Activated CD4-positive, alpha-beta T cell treated with anti-CD3 and anti-CD28 coated beads, Interleukin-2, amount 50 U/mL, for 16 hours (primary cell): ENCODE results near the gene CHRM1.
"Not testable (repeated sequence)": the region's sequence is repeated elsewhere in the genome, so short reads cannot be mapped to it uniquely, and the experiment has no call there.

Experiments used
- DNase-seq: peaks from one replicate; pipeline ENCODE4 v3.0.0-alpha.2; 2020

CHRM1 gene, protein sequence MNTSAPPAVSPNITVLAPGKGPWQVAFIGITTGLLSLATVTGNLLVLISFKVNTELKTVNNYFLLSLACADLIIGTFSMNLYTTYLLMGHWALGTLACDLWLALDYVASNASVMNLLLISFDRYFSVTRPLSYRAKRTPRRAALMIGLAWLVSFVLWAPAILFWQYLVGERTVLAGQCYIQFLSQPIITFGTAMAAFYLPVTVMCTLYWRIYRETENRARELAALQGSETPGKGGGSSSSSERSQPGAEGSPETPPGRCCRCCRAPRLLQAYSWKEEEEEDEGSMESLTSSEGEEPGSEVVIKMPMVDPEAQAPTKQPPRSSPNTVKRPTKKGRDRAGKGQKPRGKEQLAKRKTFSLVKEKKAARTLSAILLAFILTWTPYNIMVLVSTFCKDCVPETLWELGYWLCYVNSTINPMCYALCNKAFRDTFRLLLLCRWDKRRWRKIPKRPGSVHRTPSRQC

DNA sequence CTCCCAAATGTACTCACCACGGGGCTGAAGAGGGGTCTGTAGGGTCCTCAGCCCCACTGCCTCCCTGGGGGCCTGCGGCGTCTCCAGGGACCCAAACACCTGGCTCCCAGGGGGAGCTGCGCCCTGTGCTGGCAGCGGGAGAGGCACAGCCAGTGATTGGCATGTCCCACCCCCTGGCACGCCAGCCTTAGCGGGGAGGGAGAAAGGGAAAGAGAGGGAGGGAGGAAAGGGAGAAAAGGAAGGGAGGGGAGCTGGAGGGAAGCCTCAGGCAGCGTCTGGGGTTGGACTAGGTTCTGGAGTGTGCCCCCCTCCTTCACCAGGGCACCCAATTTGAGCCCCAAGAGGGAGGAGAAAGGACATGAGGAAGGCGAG is at the start of gene CHRM1:
Gene CHRM1 (minus strand): TSS at position 163 of the 372 bp plus-strand sequence. CDS start 10,263 bp downstream, outside the sequence.
- DNase-seq: no peak

DNA sequence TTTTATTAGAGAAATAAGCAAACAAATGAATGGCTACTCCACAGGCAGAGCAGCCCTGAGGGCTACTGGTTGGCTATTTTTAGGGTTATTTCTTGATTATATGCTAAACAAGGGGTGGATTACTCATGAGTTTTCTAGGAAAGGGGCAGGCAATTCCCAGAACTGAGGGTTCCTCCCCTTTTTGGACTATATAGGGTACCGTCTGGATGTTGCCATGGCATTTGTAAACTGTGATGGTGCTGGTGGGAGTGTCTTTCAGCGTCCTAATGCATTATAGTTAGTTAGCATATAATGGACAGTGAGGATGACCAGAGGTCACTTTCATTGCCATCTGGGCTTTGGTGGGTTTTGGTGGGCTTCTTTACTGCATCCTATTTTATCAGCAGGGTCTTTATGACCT is 44.4 kb upstream of the CHRM1 start:
- DNase-seq: no peak

DNA sequence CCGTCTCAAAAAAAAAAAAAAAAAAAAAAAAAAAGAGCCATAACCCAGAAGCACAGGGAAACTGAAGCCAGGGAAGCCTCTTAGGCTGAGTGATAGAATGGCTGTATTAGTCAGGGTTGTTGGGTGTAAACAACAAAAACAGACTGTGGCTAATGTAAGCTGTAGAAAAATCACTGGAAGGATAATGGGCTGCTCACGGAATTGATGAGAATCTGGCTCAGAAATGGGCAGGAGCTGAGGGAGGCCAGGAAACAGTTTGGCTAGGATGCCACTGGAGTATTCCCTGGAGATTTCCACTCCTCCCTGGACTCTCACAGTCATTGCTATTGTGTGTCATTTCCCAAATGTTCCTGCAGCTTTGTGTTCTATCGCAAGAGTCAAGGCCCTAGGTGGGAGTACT is 41.2 kb upstream of the CHRM1 start:
- DNase-seq: no peak

DNA sequence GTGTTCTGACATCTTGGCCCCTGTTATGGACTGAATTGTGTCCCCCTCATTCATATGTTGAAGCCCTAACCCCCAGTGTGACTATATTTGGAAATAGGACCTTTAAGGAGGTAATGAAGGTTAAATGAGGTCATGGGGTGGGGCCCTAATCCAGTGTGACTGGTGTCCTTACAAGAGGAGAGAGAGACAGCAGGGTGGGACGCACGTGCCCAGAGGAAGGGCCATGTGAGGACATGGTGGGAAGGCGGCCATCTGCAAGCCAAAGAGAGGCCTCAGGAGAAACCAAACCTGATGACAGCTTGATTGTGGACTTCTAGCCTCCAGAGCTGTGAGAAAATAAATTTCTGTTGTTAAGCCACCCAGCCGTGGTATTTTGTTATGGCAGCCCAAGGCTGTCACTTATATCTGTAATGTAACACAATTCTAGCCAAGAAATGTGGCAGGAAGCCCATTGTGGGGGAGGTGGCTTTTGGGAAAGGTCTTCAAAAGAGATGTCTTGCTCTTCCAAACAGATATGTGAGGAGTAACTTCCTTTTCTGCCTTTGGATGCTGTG is 39.9 kb upstream of the CHRM1 start:
- DNase-seq: no peak

DNA sequence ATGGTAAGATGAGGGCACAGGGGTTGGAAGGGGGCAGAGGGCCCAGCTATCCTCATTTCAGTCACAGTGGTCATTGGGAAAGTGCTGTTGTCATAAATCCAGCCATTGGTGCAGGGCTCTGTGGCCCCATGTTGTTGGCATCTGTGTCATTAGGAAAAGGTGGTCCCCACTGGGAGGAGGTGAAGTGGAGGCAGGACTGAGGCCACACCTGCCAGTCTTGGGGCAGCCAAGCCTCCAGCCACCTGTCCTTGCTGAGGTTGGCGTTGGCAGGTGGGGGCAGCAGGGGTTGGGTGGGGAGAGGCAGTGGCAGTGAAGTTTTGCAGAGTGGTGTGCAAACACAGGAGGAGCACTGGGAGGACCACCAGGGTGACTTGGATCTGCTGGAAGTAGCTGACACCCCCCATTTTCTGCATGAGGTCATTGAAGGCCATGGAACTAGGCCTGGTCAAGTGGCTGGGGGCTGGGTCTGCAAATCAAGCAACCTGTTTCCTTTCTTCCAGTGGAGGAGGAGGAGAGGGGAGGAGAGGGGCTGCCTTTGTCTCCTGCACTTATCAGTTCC is 38.3 kb upstream of the CHRM1 start:
- DNase-seq: no peak

DNA sequence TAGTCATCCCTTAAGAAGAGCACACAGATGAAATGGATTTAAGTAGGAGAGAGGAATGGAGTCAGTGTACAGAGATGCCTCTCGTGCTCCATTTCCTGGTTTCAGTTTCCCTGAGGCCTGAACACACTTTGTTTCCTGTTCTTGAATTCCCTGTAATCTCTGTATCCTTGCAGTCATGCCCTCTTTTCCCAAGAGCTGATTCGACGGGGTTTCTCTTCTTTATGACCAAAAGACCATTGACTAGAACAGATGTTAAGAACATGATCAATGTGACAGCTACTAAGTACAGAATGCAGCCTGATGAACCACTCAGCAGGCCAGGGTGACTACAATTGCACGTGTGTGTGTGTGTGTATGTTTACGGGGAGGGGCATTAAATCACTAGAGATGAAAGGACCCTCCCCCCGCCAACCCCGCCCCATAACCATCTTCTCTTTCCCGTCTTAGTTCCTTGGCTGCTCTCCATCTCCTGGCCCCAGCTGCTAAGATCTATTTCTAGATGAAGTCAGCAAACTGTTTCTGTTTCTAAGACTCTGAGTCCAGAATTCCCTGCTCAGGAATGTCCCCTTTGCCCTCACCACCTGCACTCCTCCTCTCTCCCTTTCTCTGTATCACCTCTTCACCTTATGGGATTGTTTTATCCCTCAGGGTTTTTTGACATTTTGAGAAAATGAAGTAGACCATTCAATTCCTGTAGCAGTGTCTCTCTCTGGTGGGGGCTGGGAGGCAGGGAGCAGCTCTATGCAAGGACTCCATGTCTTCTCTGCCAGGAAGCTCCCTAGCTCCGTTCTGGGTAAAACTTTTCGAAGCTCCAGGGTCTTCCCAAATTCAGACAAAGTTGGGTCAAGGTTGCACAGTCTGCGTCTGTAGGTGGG is 37.6 kb upstream of the CHRM1 start:
- DNase-seq: no peak

DNA sequence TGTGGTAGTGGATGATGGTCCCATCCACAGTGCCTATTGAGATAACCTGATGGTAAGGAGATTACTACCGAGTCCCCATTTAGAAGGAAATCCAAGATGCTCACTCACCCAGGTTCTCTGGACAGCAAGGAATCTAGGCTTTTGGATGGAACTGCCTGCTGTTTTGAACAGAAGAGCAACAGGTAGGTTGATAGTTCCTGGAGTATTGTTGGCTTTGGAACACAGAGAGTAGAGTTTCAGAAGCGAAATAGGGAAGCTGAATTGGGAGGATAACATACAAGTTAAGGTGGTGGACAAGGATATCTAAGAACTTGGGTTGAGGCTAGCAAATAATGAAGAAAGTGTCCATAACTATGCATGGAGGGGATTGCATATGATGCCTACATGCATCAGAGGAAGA is 36.0 kb upstream of the CHRM1 start:
- no peak for DNase-seq

DNA sequence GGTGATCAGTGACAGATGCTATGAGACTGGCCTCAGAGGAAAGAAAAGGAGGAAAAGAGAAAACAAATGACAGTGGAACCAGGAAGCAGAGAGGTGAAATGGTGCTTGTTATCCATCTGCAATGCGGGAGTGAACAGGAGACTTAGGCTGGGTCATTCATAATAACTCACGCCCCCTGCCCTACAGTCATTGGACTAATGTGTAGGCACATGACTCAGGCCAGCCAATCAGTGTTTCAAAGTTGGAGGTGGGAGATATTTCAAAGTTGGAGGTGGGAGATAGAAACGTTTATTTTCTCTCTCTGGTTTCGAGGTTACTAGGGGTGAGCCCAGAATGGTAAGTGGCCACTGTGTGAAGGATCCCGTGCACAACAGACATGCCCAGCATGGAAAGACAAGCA is 33.3 kb upstream of the CHRM1 start:
- no peak for DNase-seq

DNA sequence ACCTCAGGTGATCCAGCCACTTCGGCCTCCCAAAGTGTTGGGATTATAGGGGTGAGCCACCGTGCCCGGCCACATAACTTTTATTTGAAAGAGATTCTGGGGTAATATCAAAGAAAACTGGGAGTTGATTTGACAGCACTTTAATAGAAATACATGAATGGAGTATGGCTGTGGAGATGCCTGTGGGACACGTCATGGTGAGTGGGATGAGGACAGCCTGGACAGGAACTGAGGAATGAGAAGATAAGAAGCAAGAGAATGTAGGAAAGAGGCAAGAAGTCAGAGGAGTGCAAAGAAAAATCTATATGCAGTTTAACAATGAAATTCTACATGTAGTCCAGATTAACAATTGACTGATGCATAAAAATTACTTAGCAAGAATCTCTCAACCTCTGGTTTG is 32.6 kb upstream of the CHRM1 start:
- DNase-seq: no peak

DNA sequence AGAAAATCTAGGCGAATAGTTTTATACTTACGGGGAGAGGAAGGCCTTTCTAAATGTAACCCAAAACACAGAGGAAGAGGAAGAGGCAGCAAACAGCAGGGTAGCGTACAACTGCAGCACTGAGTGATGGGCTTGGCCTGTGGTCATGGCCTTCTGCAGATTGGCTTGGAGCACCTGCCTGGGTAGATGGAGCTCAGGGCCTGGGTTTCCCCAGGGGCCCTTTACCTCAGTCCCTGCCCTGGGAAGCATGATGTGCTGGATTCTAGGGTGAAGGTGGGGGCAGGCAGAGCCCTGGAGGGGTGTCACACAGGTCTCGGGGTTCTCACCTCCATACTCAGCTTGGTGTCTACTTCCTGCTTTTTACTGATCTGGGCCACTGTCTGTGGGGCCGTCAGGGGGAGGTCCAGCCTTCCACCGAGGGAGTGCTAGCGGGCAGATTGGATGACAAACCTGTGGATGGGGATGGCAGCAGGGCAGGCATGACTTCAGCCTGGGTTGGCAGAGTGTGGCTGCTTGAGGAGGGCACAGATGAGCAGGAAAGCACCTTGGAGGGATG is 27.7 kb upstream of the CHRM1 start:
- no peak for DNase-seq

DNA sequence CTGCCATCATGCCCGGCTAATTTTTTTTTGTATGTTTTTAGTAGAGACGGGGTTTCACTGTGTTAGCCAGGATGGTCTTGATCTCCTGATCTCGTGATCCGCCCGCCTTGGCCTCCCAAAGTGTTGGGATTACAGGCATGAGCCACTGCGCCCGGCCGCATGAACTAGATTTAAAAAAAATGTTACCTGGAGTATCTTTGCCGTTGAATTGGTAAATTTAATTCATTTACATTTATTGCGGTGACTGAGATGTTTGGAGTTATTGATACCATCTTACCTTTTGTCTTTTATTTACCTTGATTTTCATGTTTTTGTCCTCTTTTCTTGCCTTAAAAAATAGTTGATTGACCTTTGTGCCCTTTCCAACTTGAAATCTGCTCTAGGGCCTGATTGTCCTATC is 24.4 kb upstream of the CHRM1 start:
- DNase-seq: not testable (repeated sequence)

DNA sequence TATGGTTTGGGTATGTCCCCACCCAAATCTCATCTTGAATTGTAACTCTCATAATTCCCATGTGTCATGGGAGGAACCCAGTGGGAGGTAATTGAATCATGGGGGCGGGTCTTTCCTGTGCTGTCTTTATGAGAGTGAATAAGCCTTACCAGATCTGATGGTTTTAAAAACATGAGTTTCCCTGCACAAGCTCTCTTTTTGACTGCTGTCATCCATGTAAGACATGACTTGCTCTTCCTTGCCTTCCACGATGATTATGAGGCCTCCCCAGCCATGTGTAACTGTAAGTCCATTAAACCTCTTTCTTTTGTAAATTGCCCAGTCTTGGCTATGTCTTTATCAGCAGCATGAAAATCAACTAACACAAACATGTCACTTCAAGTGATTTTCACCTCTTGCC is 16.4 kb upstream of the CHRM1 start:
- DNase-seq: not testable (repeated sequence)

DNA sequence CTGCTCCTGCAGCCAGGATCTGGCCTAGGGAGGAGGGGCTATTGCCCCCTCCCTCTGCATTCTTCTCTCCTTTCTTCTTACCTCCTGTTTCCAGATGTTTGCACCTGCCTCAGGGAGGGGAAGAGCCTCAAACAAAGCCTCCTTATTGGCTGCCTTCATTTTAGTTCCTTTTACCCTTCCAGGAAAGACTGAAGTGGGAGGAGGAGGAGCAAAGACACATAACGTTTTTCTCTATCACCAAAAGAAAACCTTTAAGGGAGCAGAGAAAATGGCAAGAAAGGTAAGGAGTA is 13.3 kb upstream of the CHRM1 start:
- no peak for DNase-seq

DNA sequence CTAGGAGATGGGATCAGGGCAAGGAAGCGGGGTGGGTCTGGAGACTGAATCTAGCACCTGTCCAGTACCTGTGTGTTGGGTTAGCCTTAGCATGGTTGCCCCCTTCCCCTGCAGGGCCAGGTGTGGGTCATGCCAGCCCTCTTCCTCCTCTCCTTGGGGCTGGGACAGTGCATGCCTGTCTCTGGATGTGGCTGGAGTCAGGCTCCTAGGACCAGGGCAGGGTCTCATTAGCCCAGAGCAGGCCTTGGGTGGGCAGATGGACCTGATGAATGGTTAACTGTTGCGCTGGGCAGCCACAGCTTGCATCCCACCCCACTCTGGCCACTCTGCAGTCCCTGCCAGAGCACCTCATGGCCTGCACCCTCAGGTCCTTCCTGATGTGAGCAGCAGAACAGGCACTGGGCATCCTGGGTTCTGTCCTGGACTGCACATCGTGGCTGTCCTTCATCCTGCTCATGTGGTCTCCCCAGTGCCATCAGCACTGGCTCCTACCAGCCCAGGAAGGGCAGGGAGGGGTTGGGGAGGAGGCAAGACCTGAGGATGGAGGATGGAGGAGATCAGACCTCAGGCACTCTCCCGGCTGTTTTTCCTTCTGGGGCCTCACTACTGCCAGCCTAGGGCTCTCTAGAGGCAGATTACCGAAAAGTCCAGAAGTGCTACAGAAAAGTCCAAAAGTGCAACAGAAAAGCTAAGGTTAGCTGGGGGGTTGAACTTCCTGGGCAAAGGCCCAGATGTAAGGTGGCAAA is 12.8 kb upstream of the CHRM1 start:
- no peak for DNase-seq

DNA sequence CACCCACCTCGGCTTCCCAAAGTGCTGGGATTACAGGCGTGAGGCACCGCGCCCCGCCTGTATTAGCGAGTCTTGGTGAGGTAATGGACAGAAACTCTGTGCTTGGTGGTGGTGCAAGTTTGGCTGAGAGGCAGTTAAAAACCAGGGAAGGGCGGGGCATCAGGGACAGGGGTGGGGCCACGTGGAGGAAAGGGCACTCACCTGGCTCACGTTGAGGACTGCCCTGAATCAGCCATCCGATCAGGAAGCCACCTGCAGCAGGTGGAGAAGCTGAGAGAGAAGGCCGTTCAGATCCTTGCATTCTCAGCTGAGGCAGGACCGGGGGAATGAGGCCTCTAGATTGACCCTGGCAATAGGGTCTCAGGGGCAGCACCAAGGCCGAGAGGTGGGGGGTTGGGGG is 12.1 kb upstream of the CHRM1 start:
- DNase-seq: no peak

DNA sequence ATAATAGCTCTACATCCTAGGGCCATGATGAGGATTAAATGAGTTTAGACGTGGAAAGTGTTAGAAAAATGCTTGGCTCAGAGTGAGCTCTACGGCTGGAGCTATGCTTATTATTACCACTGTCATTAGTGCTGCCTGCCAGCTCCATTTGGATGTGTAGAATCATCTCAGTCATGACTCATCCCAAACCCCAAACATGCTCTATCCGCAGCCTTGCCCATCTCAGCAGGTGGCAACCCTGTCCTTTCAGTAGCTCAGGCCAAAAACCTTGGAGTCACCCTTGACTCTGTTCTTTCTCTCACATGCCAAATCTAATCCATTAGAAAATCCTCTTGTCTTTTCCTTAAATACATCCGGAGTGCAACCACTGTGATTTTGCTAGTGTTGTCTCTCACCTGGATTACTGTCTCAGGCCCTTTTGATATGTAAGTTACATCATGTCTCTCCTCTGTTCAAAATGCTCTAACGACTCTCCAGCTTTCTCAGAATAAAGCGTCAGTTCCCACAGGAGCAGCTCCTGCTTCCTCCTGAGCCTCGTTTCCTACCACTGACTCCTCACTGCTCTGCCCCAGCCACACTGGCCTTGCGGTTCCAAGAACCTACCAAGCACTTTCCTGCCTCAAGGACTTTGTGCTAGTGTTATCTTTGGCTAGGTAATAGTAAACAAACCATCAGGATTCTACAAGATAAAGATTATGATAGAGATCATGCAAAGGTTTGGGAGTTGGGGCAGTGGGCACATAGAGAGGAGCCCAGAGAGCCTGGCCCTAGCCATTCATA is 10.5 kb upstream of the CHRM1 start:
- no peak for DNase-seq

DNA sequence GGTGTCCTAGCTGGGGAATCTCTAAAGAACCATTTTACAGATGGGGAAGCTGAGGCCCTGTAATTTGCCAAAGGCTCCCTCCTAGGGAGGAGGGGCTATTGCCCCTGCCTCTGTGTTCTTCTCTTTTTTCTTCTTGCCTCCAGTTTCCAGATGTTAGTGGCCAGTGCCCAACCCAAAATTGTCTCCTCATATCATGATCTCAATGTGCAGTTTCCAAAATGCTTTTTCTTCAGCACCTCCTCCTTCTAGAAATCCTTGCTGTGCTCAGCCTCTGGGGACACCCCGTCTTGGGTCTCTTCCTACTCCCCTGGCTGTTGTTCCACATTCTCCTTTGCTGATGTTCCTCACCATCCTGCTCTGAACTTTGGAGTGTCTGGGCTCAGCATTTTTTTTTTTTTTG is 9.5 kb upstream of the CHRM1 start:
- DNase-seq: no peak

DNA sequence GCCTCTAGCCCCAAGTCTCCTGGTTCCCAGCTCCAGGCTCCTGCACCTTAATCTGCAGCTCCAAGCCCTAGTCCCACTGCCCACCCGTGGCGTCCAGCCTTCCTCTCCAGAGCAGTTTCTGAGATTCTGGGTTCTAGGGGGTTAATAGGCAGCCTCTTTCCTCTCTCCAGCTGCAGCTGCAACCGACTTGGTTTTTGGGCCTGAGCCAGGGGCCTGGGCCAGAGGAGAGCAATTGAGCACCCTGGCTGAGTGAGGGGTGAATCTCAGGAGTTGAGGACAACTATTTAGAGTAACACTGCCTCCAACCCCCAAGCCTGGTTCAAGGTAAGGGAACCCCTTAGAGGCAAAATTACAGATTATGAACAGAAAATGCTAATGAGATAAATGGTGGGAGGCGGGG is 9.0 kb upstream of the CHRM1 start:
- DNase-seq: no peak

DNA sequence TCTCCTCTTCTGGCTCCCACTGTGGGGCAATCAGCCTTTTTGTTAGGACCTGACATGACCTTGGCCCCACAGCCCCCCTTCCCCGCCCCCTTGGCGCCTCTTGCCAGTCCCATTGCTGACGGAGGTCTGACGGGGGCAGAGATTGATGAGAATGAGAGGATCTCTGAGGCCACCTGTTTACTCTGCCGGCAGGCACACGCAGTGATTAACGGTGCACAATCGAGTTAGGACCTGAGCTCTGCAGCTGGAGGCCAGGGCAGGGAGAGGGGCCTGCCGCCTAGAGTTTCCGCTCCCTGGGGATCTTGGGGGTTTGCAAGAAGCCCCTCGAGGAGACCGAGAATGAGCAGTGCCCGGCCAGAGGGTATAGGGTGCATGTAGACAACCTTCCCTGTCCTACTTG is 6.8 kb upstream of the CHRM1 start:
- no peak for DNase-seq

DNA sequence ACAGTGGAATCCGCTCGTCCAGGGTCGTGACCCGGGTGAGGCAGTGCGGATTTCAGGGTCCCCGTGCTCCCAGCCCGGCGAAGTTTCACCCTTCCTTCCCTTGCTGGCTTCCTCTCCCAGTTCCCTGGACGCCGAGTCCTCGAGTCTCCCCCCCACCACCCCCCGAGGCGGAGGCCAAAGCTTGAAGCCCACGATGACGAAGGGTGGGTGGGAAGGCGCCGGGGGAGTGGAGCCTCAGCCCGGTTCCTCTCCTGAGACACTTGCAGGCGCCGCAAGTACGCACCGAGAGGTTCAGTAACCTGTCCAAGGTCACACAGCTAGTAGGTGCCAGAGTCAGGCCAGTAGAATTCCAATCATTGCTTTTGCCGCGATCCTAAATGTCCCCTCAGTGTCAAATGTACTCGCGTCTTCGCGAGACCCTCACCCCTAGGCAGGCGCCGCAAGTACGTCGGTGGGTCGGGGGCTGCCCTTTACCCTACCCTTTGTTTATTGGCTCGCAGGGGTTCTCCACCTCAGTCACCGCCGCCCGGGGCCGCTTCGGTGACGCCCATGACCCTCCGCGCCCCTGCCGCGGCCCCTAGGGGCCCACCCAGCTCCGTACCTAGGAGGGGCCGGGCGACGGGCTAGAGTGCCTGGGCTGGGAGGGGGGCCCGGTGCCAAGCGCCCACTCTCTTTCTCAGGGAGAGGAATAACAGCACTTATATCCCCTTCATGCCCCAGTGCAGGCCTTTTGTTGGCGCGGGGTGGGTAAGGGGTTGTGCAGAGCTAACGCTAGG is 5.7 kb upstream of the CHRM1 start:
- no peak for DNase-seq
